DMS79 (cell line): Measurements from ENCODE around the gene THBS4.
A peak's percentile ranks its signal among the peaks of the same experiment; 100 is the strongest.

ENCODE experiments used
- DNase-seq: peaks from one replicate; lab custom pipeline; 2025; lab: John Stamatoyannopoulos, UW

THBS4 gene

GRCh38 chr5:80034962-80035821 lies at the start of gene THBS4:
Gene THBS4, plus strand, starts transcription at chr5:80035348. Its CDS starts 190 bp downstream, at chr5:80035538.
- no peak for DNase-seq

GRCh38 chr5:79986260-79986659 lies 48.9 kb upstream of the THBS4 start:
- no peak for DNase-seq

GRCh38 chr5:79990205-79990597 lies 44.9 kb upstream of the THBS4 start:
- no peak for DNase-seq

- peak; percentile 86 for DNase-seq
These were observed 44.3 kb upstream of the THBS4 start, which contains the start of gene MTX3 for GRCh38 chr5:79990598-79991507. Gene MTX3, minus strand, starts transcription at chr5:79991262. Its CDS starts 24 bp downstream, at chr5:79991238.

GRCh38 chr5:79992891-79993657 lies 42.1 kb upstream of the THBS4 start:
- DNase-seq = no peak

GRCh38 chr5:79999722-80000121 lies 35.4 kb upstream of the THBS4 start:
- no peak for DNase-seq

GRCh38 chr5:80002677-80003076 lies 32.5 kb upstream of the THBS4 start:
- no peak for DNase-seq

- DNase-seq = no peak
These were observed 26.0 kb upstream of the THBS4 start for GRCh38 chr5:80008995-80009765.

- no peak for DNase-seq
These were observed 24.3 kb upstream of the THBS4 start for GRCh38 chr5:80010754-80011392.

GRCh38 chr5:80025069-80025468 lies 10.1 kb upstream of the THBS4 start:
- DNase-seq = no peak

- no peak for DNase-seq
These were observed 8.3 kb upstream of the THBS4 start for GRCh38 chr5:80026841-80027240.

GRCh38 chr5:80031109-80031508 lies 4.0 kb upstream of the THBS4 start:
- DNase-seq = no peak

GRCh38 chr5:80033513-80033912 lies 1.6 kb upstream of the THBS4 start:
- no peak for DNase-seq

- DNase-seq = no peak
These were observed 589 bp upstream of the THBS4 start for GRCh38 chr5:80034559-80034958.

GRCh38 chr5:80035839-80036238 lies 691 bp downstream of the THBS4 start:
- DNase-seq = no peak

GRCh38 chr5:80036615-80037014 lies 1.5 kb downstream of the THBS4 start:
- DNase-seq = no peak

- no peak for DNase-seq
These were observed 2.2 kb downstream of the THBS4 start for GRCh38 chr5:80037366-80037765.

- DNase-seq = no peak
These were observed 4.5 kb downstream of the THBS4 start for GRCh38 chr5:80039650-80040049.

GRCh38 chr5:80041527-80041926 lies 6.4 kb downstream of the THBS4 start:
- DNase-seq = no peak

GRCh38 chr5:80042330-80042729 lies 7.2 kb downstream of the THBS4 start:
- DNase-seq = no peak

GRCh38 chr5:80043187-80043586 lies 8.0 kb downstream of the THBS4 start:
- DNase-seq = no peak
